Measurements from ENCODE around the gene IL1F10.

- TF ChIP-seq POLR2AphosphoS5 (IDR thresholded peaks at IDR 0.05) (no peak), POLR2A (IDR thresholded peaks at IDR 0.05) (no peak), CTCF (IDR thresholded peaks at IDR 0.05) (no peak), EP300 (IDR thresholded peaks at IDR 0.05) (no peak)
Measured at GRCh38 chr2:113021312-113021711, 46.5 kb upstream of the IL1F10 start.
